Measurements from ENCODE around the gene NCK1.

NCK1 gene

GRCh38 chr3:136919799-136920580, 58.0 kb downstream of the NCK1 start:
- Histone ChIP-seq H3K4me1 (ENCODE audit: control insufficient read depth, insufficient read depth, low read length) (peaks cover under 1% of the 10 kb centered on the region), H3K4me3 (ENCODE audit: low read depth, low read length) (no peak overlapping the region), H3K27me3 (ENCODE audit: control insufficient read depth, insufficient read depth, low read length) (no peaks in the 10 kb centered on the region), H3K36me3 (ENCODE audit: control insufficient read depth, insufficient read depth, low read length) (no peaks in the 10 kb centered on the region), H3K9ac (ENCODE audit: low read depth, low read length) (no peak overlapping the region), H3K9me3 (ENCODE audit: control insufficient read depth, insufficient read depth, low read length) (no peaks in the 10 kb centered on the region)

- H3K36me3 ChIP-seq (ENCODE audit: control insufficient read depth, insufficient read depth, low read length): no peaks in the 10 kb centered on the region
- H3K4me1 ChIP-seq (ENCODE audit: control insufficient read depth, insufficient read depth, low read length): no peaks in the 10 kb centered on the region
- no peaks in the 10 kb centered on the region for H3K27me3 ChIP-seq (ENCODE audit: control insufficient read depth, insufficient read depth, low read length)
- H3K9me3 ChIP-seq (ENCODE audit: control insufficient read depth, insufficient read depth, low read length): no peaks in the 10 kb centered on the region
- no peak overlapping the region for H3K9ac ChIP-seq (ENCODE audit: low read depth, low read length)
- no peak overlapping the region for H3K4me3 ChIP-seq (ENCODE audit: low read depth, low read length)
Observed at GRCh38 chr3:136920904-136921611, 59.0 kb downstream of the NCK1 start.

GRCh38 chr3:136925425-136926190, 63.6 kb downstream of the NCK1 start:
- H3K9ac ChIP-seq (ENCODE audit: low read depth, low read length): no peak overlapping the region
- H3K36me3 ChIP-seq (ENCODE audit: control insufficient read depth, insufficient read depth, low read length): no peaks in the 10 kb centered on the region
- no peaks in the 10 kb centered on the region for H3K27me3 ChIP-seq (ENCODE audit: control insufficient read depth, insufficient read depth, low read length)
- no peak overlapping the region for H3K4me3 ChIP-seq (ENCODE audit: low read depth, low read length)
- no peaks in the 10 kb centered on the region for H3K4me1 ChIP-seq (ENCODE audit: control insufficient read depth, insufficient read depth, low read length)
- no peaks in the 10 kb centered on the region for H3K9me3 ChIP-seq (ENCODE audit: control insufficient read depth, insufficient read depth, low read length)

GRCh38 chr3:136928240-136928639, 66.2 kb downstream of the NCK1 start:
- Histone ChIP-seq H3K27me3 (ENCODE audit: control insufficient read depth, insufficient read depth, low read length) (no peaks in the 10 kb centered on the region), H3K9ac (ENCODE audit: low read depth, low read length) (no peak overlapping the region), H3K4me1 (ENCODE audit: control insufficient read depth, insufficient read depth, low read length) (no peaks in the 10 kb centered on the region), H3K4me3 (ENCODE audit: low read depth, low read length) (no peak overlapping the region), H3K9me3 (ENCODE audit: control insufficient read depth, insufficient read depth, low read length) (no peaks in the 10 kb centered on the region), H3K36me3 (ENCODE audit: control insufficient read depth, insufficient read depth, low read length) (no peaks in the 10 kb centered on the region)

- Histone ChIP-seq H3K9ac (ENCODE audit: low read depth, low read length) (no peak overlapping the region), H3K4me1 (ENCODE audit: control insufficient read depth, insufficient read depth, low read length) (no peaks in the 10 kb centered on the region), H3K36me3 (ENCODE audit: control insufficient read depth, insufficient read depth, low read length) (no peaks in the 10 kb centered on the region), H3K9me3 (ENCODE audit: control insufficient read depth, insufficient read depth, low read length) (no peaks in the 10 kb centered on the region), H3K4me3 (ENCODE audit: low read depth, low read length) (no peak overlapping the region), H3K27me3 (ENCODE audit: control insufficient read depth, insufficient read depth, low read length) (no peaks in the 10 kb centered on the region)
Observed at GRCh38 chr3:136929977-136930670, 68.1 kb downstream of the NCK1 start.

- H3K9me3 ChIP-seq (ENCODE audit: control insufficient read depth, insufficient read depth, low read length): no peaks in the 10 kb centered on the region
- no peak overlapping the region for H3K9ac ChIP-seq (ENCODE audit: low read depth, low read length)
- no peaks in the 10 kb centered on the region for H3K27me3 ChIP-seq (ENCODE audit: control insufficient read depth, insufficient read depth, low read length)
- no peak overlapping the region for H3K4me3 ChIP-seq (ENCODE audit: low read depth, low read length)
- no peaks in the 10 kb centered on the region for H3K36me3 ChIP-seq (ENCODE audit: control insufficient read depth, insufficient read depth, low read length)
- no peaks in the 10 kb centered on the region for H3K4me1 ChIP-seq (ENCODE audit: control insufficient read depth, insufficient read depth, low read length)
Observed at GRCh38 chr3:136931606-136932005, 69.6 kb downstream of the NCK1 start.

- Histone ChIP-seq H3K9ac (ENCODE audit: low read depth, low read length) (no peak overlapping the region), H3K9me3 (ENCODE audit: control insufficient read depth, insufficient read depth, low read length) (no peaks in the 10 kb centered on the region), H3K27me3 (ENCODE audit: control insufficient read depth, insufficient read depth, low read length) (no peaks in the 10 kb centered on the region), H3K36me3 (ENCODE audit: control insufficient read depth, insufficient read depth, low read length) (no peaks in the 10 kb centered on the region), H3K4me3 (ENCODE audit: low read depth, low read length) (no peak overlapping the region), H3K4me1 (ENCODE audit: control insufficient read depth, insufficient read depth, low read length) (no peaks in the 10 kb centered on the region)
Observed at GRCh38 chr3:136932523-136932922, 70.5 kb downstream of the NCK1 start.

GRCh38 chr3:136932978-136933772, 71.2 kb downstream of the NCK1 start:
- Histone ChIP-seq H3K27me3 (ENCODE audit: control insufficient read depth, insufficient read depth, low read length) (no peaks in the 10 kb centered on the region), H3K36me3 (ENCODE audit: control insufficient read depth, insufficient read depth, low read length) (no peaks in the 10 kb centered on the region), H3K4me3 (ENCODE audit: low read depth, low read length) (no peak overlapping the region), H3K4me1 (ENCODE audit: control insufficient read depth, insufficient read depth, low read length) (no peaks in the 10 kb centered on the region), H3K9ac (ENCODE audit: low read depth, low read length) (no peak overlapping the region), H3K9me3 (ENCODE audit: control insufficient read depth, insufficient read depth, low read length) (no peaks in the 10 kb centered on the region)

- Histone ChIP-seq H3K4me1 (ENCODE audit: control insufficient read depth, insufficient read depth, low read length) (peaks cover 3% of the 10 kb centered on the region), H3K4me3 (ENCODE audit: low read depth, low read length) (no peak overlapping the region), H3K9ac (ENCODE audit: low read depth, low read length) (no peak overlapping the region), H3K36me3 (ENCODE audit: control insufficient read depth, insufficient read depth, low read length) (no peaks in the 10 kb centered on the region), H3K27me3 (ENCODE audit: control insufficient read depth, insufficient read depth, low read length) (no peaks in the 10 kb centered on the region), H3K9me3 (ENCODE audit: control insufficient read depth, insufficient read depth, low read length) (no peaks in the 10 kb centered on the region)
Observed at GRCh38 chr3:136937175-136937574, 75.2 kb downstream of the NCK1 start.

GRCh38 chr3:136937851-136938250, 75.8 kb downstream of the NCK1 start:
- H3K4me3 ChIP-seq (ENCODE audit: low read depth, low read length): no peak overlapping the region
- H3K36me3 ChIP-seq (ENCODE audit: control insufficient read depth, insufficient read depth, low read length): no peaks in the 10 kb centered on the region
- H3K27me3 ChIP-seq (ENCODE audit: control insufficient read depth, insufficient read depth, low read length): no peaks in the 10 kb centered on the region
- H3K9ac ChIP-seq (ENCODE audit: low read depth, low read length): no peak overlapping the region
- H3K4me1 ChIP-seq (ENCODE audit: control insufficient read depth, insufficient read depth, low read length): peaks cover 10% of the 10 kb centered on the region
- no peaks in the 10 kb centered on the region for H3K9me3 ChIP-seq (ENCODE audit: control insufficient read depth, insufficient read depth, low read length)

- Histone ChIP-seq H3K4me1 (ENCODE audit: control insufficient read depth, insufficient read depth, low read length) (peaks cover 15% of the 10 kb centered on the region), H3K27me3 (ENCODE audit: control insufficient read depth, insufficient read depth, low read length) (no peaks in the 10 kb centered on the region), H3K9me3 (ENCODE audit: control insufficient read depth, insufficient read depth, low read length) (no peaks in the 10 kb centered on the region), H3K36me3 (ENCODE audit: control insufficient read depth, insufficient read depth, low read length) (no peaks in the 10 kb centered on the region), H3K9ac (ENCODE audit: low read depth, low read length) (no peak overlapping the region), H3K4me3 (ENCODE audit: low read depth, low read length) (no peak overlapping the region)
Observed at GRCh38 chr3:136938334-136938733, 76.3 kb downstream of the NCK1 start.
